Measurements from ENCODE around the gene SLC47A1.

DNA sequence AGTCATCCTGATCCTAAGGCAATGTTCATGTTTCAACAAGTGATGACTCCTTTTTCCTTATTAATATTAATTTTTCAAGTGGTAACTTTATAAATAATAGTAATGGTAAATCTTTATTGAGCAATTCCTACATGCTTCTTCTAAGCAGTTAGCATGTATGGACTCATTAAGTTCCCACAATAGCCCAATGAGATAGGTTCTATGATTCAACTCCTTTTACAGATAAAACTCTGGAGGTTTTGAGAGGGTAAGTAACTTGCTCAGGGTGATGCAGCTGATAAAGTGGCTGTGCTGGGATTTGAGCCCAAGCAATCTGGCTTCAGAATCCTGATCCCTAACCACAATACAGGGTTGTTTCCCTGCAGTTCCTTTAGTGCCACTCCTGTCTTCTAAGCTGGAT is 25.3 kb downstream of the SLC47A1 start:
- TF ChIP-seq POLR2A (IDR thresholded peaks at IDR 0.05; ENCODE audit: low read length), result no peak
- no peak for TF ChIP-seq GATA1 (IDR thresholded peaks at IDR 0.05; ENCODE audit: low read depth, low read length)
